OCI-LY7 (cell line): ENCODE results near the gene ZNF235. TPM values are rescaled to one million over a fixed set of nuclear protein-coding genes. Genes with fewer than 3 reads are reported as not detected.

Experiments
- BruUV-seq: library from RNA; stranded (reverse); fragments of 400-500 nt; replicated peaks from 2 replicates; lab custom pipeline; 2021; lab: Mats Ljungman, UMichigan
- CTCF ChIA-PET: fragments of 300-600 bp; sonication (Branson Sonifier 250); formaldehyde crosslinking; loops from one replicate; lab custom pipeline; 2022; ENCODE audit warnings: antibody characterized with exemption; ENCODE audit not compliant: unreplicated experiment; lab: Charles Lee
- POLR2A ChIA-PET: fragments of 300-600 bp; sonication (Branson Sonifier 250); formaldehyde crosslinking; loops from one replicate; lab custom pipeline; 2022; ENCODE audit warnings: antibody characterized with exemption; lab: Charles Lee
- DNase-seq: peaks from one replicate; pipeline ENCODE4 v3.0.0-alpha.2; 2015; ENCODE audit warnings: low spot score
- H2AFZ ChIP-seq: fragments of 200-600 bp; sonication (generic), shearing (Covaris generic); 2 replicates; pipeline ENCODE4 v1.6.1; 2014; ENCODE audit warnings: mild to moderate bottlenecking, antibody characterized with exemption, low read length, moderate library complexity
- H3K27ac ChIP-seq: fragments of 200-600 bp; sonication (generic); 2 replicates; pipeline ENCODE4 v1.5.1; 2014; ENCODE audit warnings: mixed run types, low read depth, mild to moderate bottlenecking, moderate library complexity, low read length, inconsistent platforms; ENCODE audit not compliant: poor library complexity, severe bottlenecking
- H3K36me3 ChIP-seq: fragments of 200-600 bp; sonication (generic); 2 replicates; pipeline ENCODE4 v1.6.1; 2014; ENCODE audit warnings: mild to moderate bottlenecking, antibody characterized with exemption, low read length, moderate library complexity, mixed read lengths; ENCODE audit not compliant: insufficient read depth
- H3K4me1 ChIP-seq: fragments of 200-600 bp; sonication (generic); 2 replicates; pipeline ENCODE4 v1.5.1; 2014; ENCODE audit warnings: mild to moderate bottlenecking, low read length; ENCODE audit not compliant: insufficient read depth, poor library complexity, severe bottlenecking
- H3K4me2 ChIP-seq: fragments of 200-600 bp; sonication (generic); 2 replicates; pipeline ENCODE4 v1.6.1; 2014; ENCODE audit warnings: mild to moderate bottlenecking, low read length
- H3K4me3 ChIP-seq: fragments of 200-600 bp; sonication (generic); 2 replicates; pipeline ENCODE4 v1.5.1; 2014; ENCODE audit warnings: mild to moderate bottlenecking, low read depth, low read length; ENCODE audit not compliant: poor library complexity, severe bottlenecking
- H3K79me2 ChIP-seq: fragments of 200-600 bp; sonication (generic); 2 replicates; pipeline ENCODE4 v1.6.1; 2016; ENCODE audit warnings: low read depth, mild to moderate bottlenecking, low read length, moderate library complexity, mixed read lengths; ENCODE audit not compliant: insufficient read depth
- H3K9me2 ChIP-seq: fragments of 200-600 bp; sonication (generic); 2 replicates; pipeline ENCODE4 v1.6.1; 2016; ENCODE audit warnings: mild to moderate bottlenecking, low read length, mixed read lengths; ENCODE audit not compliant: insufficient read depth
- H3K9me3 ChIP-seq: fragments of 200-600 bp; sonication (generic); 2 replicates; pipeline ENCODE4 v1.6.1; 2014; ENCODE audit warnings: mild to moderate bottlenecking, mixed run types, low read length, mixed read lengths
- H4K20me1 ChIP-seq: fragments of 200-600 bp; sonication (generic); 2 replicates; pipeline ENCODE4 v1.6.1; 2014; ENCODE audit warnings: mild to moderate bottlenecking, antibody characterized with exemption, low read length, moderate library complexity, mixed read lengths; ENCODE audit not compliant: insufficient read depth
- EZH2phosphoT487 ChIP-seq: fragments of 200-600 bp; sonication (generic); IDR thresholded peaks from 2 replicates; pipeline ENCODE4 v1.6.1; 2018; ENCODE audit warnings: low read depth, borderline replicate concordance, mild to moderate bottlenecking, mixed run types, antibody characterized with exemption, low read length, moderate library complexity, mixed read lengths
- intact Hi-C: fragments of 100-400 bp; cut with micrococcal nuclease; formaldehyde crosslinking; loops from one replicate; pipeline ENCODE4 v1.10.0; 2022; ENCODE audit not compliant: unreplicated experiment
- total RNA-seq, 2 experiments: library from RNA; depleted of rRNA in 1 of 2; stranded (reverse); fragments of >200 nt in 1 of 2; shearing (Covaris generic) in 1 of 2; gene quantifications; 2 replicates each; pipeline ENCODE4 v1.2.3, GENCODE V29; 2014 to 2022
- TF ChIP-seq, protein P1 (sequence below): fragments of 200-600 bp; sonication (generic); conservative IDR thresholded peaks from 2 replicates; pipeline ENCODE4 v1.5.1; 2014; ENCODE audit warnings: mild to moderate bottlenecking, antibody characterized with exemption, low read length, moderate library complexity, mixed read lengths

Gene ZNF235
- total RNA-seq, 2 experiments from 2014 or later, result 7.4 to 7.7 TPM

- ChIA-PET CTCF (no interaction called here), POLR2A (interaction anchor here (1.1 to 1.8 kb wide), 2 partner anchors 9 to 97 kb away, joined by 3 to 4 read pairs; no protein-coding TSS in a partner anchor)
- H3K4me2 ChIP-seq, result peak overlapping the region; percentile 93
- no peaks in the 10 kb centered on the region for H3K9me2 ChIP-seq
- intact Hi-C loops, result no loop called here
- no peaks in the 10 kb centered on the region; the same call in 1 of the 2 replicates for H3K79me2 ChIP-seq
- BruUV-seq, result TSS peak; percentile 69
- no peaks in the 10 kb centered on the region for H4K20me1 ChIP-seq
- peaks cover 5% of the 10 kb centered on the region for H3K36me3 ChIP-seq
- peak; percentile 1 for DNase-seq
- no peak for TF ChIP-seq EZH2phosphoT487
- TF ChIP-seq, protein P1, sequence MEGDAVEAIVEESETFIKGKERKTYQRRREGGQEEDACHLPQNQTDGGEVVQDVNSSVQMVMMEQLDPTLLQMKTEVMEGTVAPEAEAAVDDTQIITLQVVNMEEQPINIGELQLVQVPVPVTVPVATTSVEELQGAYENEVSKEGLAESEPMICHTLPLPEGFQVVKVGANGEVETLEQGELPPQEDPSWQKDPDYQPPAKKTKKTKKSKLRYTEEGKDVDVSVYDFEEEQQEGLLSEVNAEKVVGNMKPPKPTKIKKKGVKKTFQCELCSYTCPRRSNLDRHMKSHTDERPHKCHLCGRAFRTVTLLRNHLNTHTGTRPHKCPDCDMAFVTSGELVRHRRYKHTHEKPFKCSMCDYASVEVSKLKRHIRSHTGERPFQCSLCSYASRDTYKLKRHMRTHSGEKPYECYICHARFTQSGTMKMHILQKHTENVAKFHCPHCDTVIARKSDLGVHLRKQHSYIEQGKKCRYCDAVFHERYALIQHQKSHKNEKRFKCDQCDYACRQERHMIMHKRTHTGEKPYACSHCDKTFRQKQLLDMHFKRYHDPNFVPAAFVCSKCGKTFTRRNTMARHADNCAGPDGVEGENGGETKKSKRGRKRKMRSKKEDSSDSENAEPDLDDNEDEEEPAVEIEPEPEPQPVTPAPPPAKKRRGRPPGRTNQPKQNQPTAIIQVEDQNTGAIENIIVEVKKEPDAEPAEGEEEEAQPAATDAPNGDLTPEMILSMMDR, result no peak
- no peaks in the 10 kb centered on the region for H3K9me3 ChIP-seq
- H3K27ac ChIP-seq, result no peak overlapping the region
- peaks cover 8% of the 10 kb centered on the region for H3K4me1 ChIP-seq
- peak overlapping the region; percentile 91 for H3K4me3 ChIP-seq
- H2AFZ ChIP-seq, result peak overlapping the region; percentile 94
Observed at GRCh38 chr19:44303976-44304568, 753 bp downstream of the ZNF235 start.

GRCh38 chr19:44303320-44303719 lies 1.5 kb downstream of the ZNF235 start:
- no peak overlapping the region for H3K4me3 ChIP-seq
- H3K27ac ChIP-seq, result no peak overlapping the region
- peak overlapping the region; percentile 93; the same call in 1 of the 2 replicates for H3K4me2 ChIP-seq
- BruUV-seq, result no TSS peak
- no peak for DNase-seq
- H3K36me3 ChIP-seq, result peaks cover 12% of the 10 kb centered on the region
- peaks cover 8% of the 10 kb centered on the region for H3K4me1 ChIP-seq
- TF ChIP-seq EZH2phosphoT487, result no peak
- TF ChIP-seq, protein P1, result no peak
- no peaks in the 10 kb centered on the region for H3K9me2 ChIP-seq
- no peaks in the 10 kb centered on the region; the same call in 1 of the 2 replicates for H3K79me2 ChIP-seq
- H2AFZ ChIP-seq, result no peak overlapping the region
- no peaks in the 10 kb centered on the region for H4K20me1 ChIP-seq
- POLR2A ChIA-PET, result interaction anchor here (1.8 kb wide), 1 partner anchor 96 kb away, joined by 4 read pairs; no protein-coding TSS in a partner anchor
- H3K9me3 ChIP-seq, result no peaks in the 10 kb centered on the region
- CTCF ChIA-PET, result no interaction called here
- intact Hi-C loops, result no loop called here

DNA sequence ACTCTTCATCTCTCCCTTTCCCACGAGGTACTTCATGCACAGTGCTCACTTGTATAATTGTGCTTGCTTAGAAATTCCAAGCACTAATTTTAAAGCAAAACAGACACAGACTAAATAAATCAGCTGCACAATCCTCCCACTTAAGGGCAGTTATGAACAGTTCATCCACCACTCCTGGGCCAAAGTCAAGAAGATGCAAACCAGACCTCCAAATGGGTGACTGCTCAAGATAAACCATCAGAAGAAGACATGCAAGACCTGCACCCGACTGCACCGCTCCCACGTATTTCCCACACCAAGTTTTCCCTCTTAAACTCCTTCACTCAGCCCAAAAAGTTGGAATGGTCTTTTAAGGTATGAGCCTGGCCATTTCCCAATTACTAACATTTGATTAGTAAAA lies 19.9 kb downstream of the ZNF235 start:
- Histone ChIP-seq H3K9me2 (no peaks in the 10 kb centered on the region), H3K79me2 (no peaks in the 10 kb centered on the region), H3K36me3 (peaks cover 22% of the 10 kb centered on the region), H4K20me1 (no peaks in the 10 kb centered on the region), H3K9me3 (no peaks in the 10 kb centered on the region), H3K4me1 (no peaks in the 10 kb centered on the region), H3K4me3 (no peak overlapping the region), H3K27ac (no peak overlapping the region), H2AFZ (no peak overlapping the region), H3K4me2 (no peak overlapping the region)
- intact Hi-C loops, result no loop called here
- CTCF ChIA-PET, result no interaction called here
- no peak for DNase-seq
- TF ChIP-seq EZH2phosphoT487, result no peak
- TF ChIP-seq, protein P1, result no peak
- POLR2A ChIA-PET, result interaction anchor here (0.7 kb wide), 1 partner anchor 47 kb away, joined by 3 read pairs; no protein-coding TSS in a partner anchor
- no TSS peak for BruUV-seq
